ENCODE measurements around the gene RPS21. TPM values are rescaled to one million over a fixed set of nuclear protein-coding genes. Genes with fewer than 3 reads are reported as not detected.

RPS21 gene
- total and polyA plus RNA-seq, 2 of the 13 experiments (the other 11 are each of a cell fraction or from before 2014, with no cell fraction given): 2,647 to 11,063 TPM

DNA sequence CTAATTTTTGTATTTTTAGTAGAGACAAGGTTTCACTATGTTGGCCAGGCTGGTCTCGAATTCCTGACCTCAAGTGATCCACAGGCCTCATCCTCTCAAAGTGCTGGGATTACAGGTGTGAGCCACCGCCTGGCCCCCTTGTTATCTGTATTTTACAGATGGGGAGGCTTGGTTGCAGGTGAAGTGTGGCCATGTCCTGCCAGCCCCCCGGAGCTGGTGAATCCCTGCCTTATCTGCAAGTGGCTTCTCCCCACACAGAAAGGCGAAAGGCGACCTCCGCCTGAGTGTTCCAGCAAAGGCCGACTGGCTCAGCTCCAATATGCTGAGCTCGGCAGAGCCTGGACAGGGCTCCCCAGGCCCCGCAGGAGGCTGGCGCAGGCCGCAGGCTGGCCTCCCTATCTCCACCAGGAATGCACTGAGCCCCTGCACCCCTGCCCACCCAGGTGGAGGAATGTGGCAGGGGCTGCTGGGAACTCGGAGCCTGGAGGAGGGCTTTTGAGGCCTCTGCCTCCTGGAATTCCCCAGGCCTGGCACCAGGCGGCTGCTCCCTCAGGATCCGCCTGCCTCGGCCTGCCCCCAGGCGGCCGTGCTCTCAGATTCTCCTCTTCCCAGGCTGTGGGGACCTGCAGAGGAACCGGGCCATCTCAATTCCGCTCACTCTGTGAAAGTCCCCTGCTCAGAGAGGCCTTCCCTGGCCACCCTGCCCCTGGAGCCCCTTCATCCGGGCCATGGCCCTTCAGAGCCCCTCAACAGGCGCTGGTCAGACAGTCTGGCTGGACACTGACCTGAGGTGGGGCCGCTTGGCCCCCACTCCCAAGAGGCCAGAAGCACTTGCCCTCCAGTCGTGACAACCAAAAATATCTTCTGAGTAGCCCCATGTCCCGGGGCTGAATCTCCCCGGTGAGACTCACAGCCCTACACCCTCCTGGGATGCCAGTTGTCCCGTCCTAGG, 10.5 kb upstream of the RPS21 start (continued):
- peak; percentile 84 for TF ChIP-seq ZNF792 (CRISPR knock-in tag; IDR thresholded peaks at IDR 0.05)
- TF ChIP-seq, protein P1, sequence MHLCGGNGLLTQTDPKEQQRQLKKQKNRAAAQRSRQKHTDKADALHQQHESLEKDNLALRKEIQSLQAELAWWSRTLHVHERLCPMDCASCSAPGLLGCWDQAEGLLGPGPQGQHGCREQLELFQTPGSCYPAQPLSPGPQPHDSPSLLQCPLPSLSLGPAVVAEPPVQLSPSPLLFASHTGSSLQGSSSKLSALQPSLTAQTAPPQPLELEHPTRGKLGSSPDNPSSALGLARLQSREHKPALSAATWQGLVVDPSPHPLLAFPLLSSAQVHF (CRISPR knock-in tag; IDR thresholded peaks at IDR 0.05): no peak
- TF ChIP-seq, protein P2, sequence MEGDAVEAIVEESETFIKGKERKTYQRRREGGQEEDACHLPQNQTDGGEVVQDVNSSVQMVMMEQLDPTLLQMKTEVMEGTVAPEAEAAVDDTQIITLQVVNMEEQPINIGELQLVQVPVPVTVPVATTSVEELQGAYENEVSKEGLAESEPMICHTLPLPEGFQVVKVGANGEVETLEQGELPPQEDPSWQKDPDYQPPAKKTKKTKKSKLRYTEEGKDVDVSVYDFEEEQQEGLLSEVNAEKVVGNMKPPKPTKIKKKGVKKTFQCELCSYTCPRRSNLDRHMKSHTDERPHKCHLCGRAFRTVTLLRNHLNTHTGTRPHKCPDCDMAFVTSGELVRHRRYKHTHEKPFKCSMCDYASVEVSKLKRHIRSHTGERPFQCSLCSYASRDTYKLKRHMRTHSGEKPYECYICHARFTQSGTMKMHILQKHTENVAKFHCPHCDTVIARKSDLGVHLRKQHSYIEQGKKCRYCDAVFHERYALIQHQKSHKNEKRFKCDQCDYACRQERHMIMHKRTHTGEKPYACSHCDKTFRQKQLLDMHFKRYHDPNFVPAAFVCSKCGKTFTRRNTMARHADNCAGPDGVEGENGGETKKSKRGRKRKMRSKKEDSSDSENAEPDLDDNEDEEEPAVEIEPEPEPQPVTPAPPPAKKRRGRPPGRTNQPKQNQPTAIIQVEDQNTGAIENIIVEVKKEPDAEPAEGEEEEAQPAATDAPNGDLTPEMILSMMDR (CRISPR knock-in tag; IDR thresholded peaks at IDR 0.05): peak; percentile 97
- TF ChIP-seq AGO2 (optimal IDR thresholded peaks at IDR 0.05; ENCODE audit: low read depth, low read length): peak; percentile 84
- peak; percentile 94 for TF ChIP-seq ZSCAN21 (CRISPR knock-in tag; IDR thresholded peaks at IDR 0.05; ENCODE audit: borderline replicate concordance)
- peak; percentile 63; the same call in 1 of the 2 replicates for TF ChIP-seq ZSCAN20 (CRISPR knock-in tag; IDR thresholded peaks at IDR 0.05; ENCODE audit: borderline replicate concordance)
- peak; percentile 88; the same call in 1 of the 2 replicates for TF ChIP-seq ZNF451 (CRISPR knock-in tag; IDR thresholded peaks at IDR 0.05)
- TF ChIP-seq, protein P3, sequence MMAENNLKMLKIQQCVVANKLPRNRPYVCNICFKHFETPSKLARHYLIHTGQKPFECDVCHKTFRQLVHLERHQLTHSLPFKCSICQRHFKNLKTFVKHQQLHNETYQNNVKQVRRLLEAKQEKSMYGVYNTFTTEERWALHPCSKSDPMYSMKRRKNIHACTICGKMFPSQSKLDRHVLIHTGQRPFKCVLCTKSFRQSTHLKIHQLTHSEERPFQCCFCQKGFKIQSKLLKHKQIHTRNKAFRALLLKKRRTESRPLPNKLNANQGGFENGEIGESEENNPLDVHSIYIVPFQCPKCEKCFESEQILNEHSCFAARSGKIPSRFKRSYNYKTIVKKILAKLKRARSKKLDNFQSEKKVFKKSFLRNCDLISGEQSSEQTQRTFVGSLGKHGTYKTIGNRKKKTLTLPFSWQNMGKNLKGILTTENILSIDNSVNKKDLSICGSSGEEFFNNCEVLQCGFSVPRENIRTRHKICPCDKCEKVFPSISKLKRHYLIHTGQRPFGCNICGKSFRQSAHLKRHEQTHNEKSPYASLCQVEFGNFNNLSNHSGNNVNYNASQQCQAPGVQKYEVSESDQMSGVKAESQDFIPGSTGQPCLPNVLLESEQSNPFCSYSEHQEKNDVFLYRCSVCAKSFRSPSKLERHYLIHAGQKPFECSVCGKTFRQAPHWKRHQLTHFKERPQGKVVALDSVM (CRISPR knock-in tag; IDR thresholded peaks at IDR 0.05): peak; percentile 90
- TF ChIP-seq, protein P4, sequence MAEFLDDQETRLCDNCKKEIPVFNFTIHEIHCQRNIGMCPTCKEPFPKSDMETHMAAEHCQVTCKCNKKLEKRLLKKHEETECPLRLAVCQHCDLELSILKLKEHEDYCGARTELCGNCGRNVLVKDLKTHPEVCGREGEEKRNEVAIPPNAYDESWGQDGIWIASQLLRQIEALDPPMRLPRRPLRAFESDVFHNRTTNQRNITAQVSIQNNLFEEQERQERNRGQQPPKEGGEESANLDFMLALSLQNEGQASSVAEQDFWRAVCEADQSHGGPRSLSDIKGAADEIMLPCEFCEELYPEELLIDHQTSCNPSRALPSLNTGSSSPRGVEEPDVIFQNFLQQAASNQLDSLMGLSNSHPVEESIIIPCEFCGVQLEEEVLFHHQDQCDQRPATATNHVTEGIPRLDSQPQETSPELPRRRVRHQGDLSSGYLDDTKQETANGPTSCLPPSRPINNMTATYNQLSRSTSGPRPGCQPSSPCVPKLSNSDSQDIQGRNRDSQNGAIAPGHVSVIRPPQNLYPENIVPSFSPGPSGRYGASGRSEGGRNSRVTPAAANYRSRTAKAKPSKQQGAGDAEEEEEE (CRISPR knock-in tag; IDR thresholded peaks at IDR 0.05; ENCODE audit: borderline replicate concordance): 0 out of 2 replicates have a peak, but pooled peaks have one; percentile 61
- TF ChIP-seq ZNF333 (CRISPR knock-in tag; IDR thresholded peaks at IDR 0.05; ENCODE audit: borderline replicate concordance): peak; percentile 92
- TF ChIP-seq MEF2D (CRISPR knock-in tag; IDR thresholded peaks at IDR 0.05): peak; percentile 72; the same call in 1 of the 2 replicates
- TF ChIP-seq KLF11 (CRISPR knock-in tag; IDR thresholded peaks at IDR 0.05): no peak
- TF ChIP-seq FIP1L1 (IDR thresholded peaks at IDR 0.05; ENCODE audit: borderline replicate concordance, insufficient read depth, low read depth, low read length): 0 out of 2 replicates have a peak, but pooled peaks have one; percentile 33
- TF ChIP-seq ZNF251 (CRISPR knock-in tag; IDR thresholded peaks at IDR 0.05): no peak
- TF ChIP-seq YEATS2 (CRISPR knock-in tag; IDR thresholded peaks at IDR 0.05; ENCODE audit: borderline replicate concordance): peak; percentile 88
- TF ChIP-seq ZFX (CRISPR knock-in tag; IDR thresholded peaks at IDR 0.05; ENCODE audit: low read depth): peak; percentile 98
- TF ChIP-seq CCDC6 (CRISPR knock-in tag; IDR thresholded peaks at IDR 0.05): no peak
- TF ChIP-seq, protein P5, sequence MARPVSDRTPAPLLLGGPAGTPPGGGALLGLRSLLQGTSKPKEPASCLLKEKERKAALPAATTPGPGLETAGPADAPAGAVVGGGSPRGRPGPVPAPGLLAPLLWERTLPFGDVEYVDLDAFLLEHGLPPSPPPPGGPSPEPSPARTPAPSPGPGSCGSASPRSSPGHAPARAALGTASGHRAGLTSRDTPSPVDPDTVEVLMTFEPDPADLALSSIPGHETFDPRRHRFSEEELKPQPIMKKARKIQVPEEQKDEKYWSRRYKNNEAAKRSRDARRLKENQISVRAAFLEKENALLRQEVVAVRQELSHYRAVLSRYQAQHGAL (CRISPR knock-in tag; IDR thresholded peaks at IDR 0.05; ENCODE audit: not compliant biosample characterization): peak; percentile 44
- TF ChIP-seq SUZ12 (IDR thresholded peaks at IDR 0.05; ENCODE audit: low read depth, low read length): no peak; the same call in 1 of the 2 replicates
- no peak for TF ChIP-seq NFE2L2 (IDR thresholded peaks at IDR 0.05; ENCODE audit: low read length)
- no peak for TF ChIP-seq ZNF790 (CRISPR knock-in tag; IDR thresholded peaks at IDR 0.05; ENCODE audit: borderline replicate concordance)

Data from HepG2 (cell line).